ENCODE measurements around the gene TPI1.

TPI1 gene

GRCh38 chr12:6914246-6914946, 47.1 kb downstream of the TPI1 start, which contains the start of gene ENO2:
Gene ENO2, plus strand, starts transcription at chr12:6914580. Its CDS starts 1,253 bp downstream, at chr12:6915833.
- peak; percentile 73 for FAIRE-seq

GRCh38 chr12:6914947-6915788, 47.8 kb downstream of the TPI1 start:
- peak; percentile 83 for FAIRE-seq
- no peak for DNase-seq (ENCODE audit: insufficient read length, low spot score)

More at GRCh38 chr12:6914246-6914946, 47.1 kb downstream of the TPI1 start, which contains the start of gene ENO2:
- no peak for DNase-seq (ENCODE audit: insufficient read length, low spot score)

- FAIRE-seq, result no peak
- DNase-seq (ENCODE audit: insufficient read length, low spot score), result no peak
Measured at GRCh38 chr12:6915789-6916285, 48.5 kb downstream of the TPI1 start.

GRCh38 chr12:6916426-6917200, 49.3 kb downstream of the TPI1 start:
- DNase-seq (ENCODE audit: insufficient read length, low spot score) (no peak), FAIRE-seq (no peak)

- DNase-seq (ENCODE audit: insufficient read length, low spot score) (no peak), FAIRE-seq (no peak)
Measured at GRCh38 chr12:6917491-6918231, 50.3 kb downstream of the TPI1 start.

GRCh38 chr12:6919588-6919987, 52.3 kb downstream of the TPI1 start:
- FAIRE-seq (no peak), DNase-seq (ENCODE audit: insufficient read length, low spot score) (no peak)
